ENCODE measurements around the gene IGSF9B.

Gene IGSF9B

DNA sequence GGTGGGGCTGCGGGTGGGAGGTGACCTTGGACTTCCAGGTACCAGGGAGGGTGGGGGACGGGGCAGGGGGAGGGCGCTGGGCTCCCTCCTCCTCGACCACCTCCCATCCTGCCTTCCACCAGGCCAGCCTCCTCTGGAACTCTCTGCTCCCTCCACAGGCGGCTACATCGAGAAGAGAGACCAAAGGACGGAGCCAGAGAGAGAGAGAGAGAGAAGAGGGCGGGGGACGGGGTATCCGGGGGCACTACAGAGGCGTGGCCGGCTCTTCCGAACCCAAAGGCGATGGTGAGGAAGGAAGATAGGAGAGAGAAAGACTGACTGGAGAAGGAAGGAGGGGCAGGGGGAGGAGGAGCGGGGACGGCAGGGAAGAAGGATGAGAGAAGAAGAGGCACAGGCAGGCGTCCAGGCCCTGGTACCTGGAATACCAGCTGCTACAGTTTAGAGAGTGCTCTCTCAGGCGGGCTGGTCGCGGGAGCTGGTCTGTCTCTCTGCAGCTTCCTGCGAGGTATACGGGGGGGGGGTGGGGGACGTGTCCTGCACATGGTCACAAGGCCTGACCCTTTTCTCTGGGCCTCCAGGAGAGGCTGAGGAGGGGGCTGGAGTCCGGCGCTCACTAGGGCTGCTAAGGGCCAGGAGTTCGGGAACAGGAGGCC, 38.0 kb downstream of the IGSF9B start:
- no peak for DNase-seq

DNA sequence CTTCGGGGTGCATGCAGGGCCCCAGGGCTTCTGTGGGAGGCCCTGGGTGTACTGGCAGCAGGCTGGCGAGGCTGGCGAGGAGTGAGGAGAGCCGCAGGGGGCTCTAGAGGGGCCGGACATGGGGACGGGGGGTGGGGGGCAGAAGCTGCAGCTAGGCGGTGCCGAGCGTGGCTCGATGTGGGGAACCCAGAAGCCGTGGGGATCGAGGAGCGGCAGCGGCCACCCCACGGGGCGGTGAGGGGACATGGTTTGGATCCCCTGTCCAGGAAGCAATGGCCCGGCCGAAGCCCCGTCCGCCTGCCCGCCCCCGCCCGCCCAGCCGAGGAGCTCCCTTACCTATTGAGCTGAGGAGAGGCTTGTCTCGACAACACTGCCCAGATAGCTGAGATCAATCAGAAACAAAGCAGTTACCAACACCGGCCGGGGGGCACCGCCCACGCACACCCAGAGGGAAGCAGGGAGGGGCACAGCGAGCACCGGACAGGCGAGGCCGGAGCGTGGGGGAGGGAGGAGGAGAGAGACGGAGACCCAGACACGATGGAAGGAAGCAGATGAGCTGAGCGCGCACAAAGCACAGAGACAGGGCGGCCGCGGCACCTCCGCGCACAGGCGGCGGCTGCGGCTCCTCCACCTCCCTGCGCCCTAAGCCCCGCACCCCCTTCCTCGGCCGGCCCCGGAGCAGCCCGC, 38.7 kb downstream of the IGSF9B start:
- DNase-seq: no peak

DNA sequence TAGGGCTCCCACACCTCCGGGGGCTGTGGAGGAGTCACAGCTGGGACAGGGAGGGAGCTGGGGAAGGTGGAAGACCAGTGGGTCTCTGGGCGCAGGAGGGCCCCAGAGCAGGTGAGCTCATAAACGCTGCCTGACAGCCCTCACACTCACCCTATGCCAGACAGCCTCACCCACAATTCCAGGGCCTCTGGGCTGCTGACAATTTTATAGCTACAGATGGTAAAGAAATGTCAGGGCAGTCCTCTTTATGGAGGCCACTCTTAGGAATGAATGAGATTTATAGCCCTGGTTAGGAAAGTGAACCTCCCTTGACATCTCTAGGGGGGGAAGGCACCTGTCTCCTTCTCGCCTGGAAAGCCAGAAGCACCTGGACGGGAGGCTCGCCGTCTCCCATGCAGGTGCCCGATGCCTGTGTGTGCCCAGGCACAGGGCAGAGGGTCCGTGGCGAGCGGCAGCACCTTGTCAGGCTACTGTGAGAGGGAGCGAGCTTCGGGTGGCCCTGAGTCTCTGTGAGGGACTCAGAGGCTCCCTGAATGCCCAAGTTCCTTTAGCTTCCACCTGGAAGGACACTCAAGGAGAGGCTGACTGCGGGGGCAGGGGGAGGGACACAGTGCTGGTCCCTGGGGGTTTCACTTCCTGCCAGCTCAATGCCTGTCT, 39.9 kb downstream of the IGSF9B start:
- no peak for DNase-seq

DNA sequence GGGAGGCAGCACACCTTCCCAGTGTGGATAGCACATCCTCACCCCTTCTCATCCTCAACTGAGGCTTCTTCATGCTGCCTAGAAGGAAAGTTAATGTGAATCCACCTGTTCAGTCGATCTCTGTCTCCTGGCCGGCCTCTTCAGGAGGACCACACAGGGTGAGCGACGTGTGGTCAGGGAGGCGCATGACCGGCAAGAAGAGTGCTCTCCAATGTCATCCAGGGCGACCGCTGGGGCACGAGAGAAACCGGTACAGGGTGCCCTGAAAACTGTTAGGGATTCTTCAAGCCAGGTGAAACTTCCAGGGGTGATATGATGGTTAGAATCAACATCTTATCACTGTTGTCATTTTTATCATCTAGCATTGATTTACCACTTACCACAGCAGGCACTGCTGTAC, 43.0 kb downstream of the IGSF9B start:
- DNase-seq: no peak

DNA sequence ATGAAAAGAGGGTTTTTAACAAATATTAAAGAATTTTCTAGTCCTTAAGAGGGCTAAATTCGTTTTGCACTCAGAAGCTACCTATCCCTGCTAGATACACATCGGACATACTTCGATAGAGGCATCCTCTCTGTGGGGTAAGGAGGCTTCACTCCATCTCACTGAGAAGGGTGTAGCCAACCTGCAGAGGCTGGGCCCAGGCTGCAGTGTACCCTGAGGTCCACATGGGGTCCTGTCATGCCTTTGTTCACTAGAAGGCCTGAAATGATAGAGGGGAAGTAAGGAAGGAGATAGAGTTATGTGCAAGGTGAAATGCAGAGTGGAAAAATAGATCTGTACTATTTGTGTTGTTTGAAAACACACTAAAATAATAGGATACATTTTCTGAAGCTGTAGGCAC, 45.6 kb downstream of the IGSF9B start:
- no peak for DNase-seq

DNA sequence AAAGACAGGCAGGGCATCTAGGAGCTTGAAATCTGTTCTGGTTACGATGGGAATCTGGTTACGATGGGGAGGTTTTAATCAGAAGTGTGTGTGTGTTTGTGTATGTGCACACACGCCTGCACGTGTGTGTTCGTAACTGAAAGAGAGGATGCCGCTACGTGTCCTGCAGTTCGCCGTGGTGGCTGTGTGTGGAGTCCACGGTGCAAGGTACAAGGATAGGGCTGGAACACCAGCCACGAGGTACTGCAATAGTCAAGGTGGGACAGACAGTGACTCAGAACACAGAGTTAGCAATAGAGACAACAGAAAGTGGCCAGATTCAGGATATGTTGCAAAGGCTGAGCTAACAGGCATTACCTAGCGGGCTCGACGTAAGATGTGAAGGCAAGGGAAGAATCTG, 46.7 kb downstream of the IGSF9B start:
- DNase-seq: no peak

DNA sequence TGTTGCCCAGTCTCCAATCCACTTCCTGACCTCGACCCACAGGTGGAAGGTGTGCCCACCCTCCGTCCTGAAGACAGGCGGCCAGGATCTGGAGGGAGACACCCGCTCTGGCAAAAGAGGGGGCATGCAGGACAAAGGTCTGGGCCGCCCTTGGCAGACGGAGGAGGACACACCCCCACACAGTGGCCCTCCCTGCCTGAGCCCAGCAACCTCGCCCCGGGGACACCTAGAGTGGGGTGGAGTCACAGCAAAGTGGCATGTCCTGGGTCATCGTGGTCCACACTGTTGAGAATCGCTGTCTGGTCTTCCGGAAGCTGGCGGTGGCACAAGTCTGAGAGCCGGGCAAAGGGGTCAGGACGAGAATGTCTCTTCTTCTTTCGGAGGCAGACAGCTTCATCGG, 47.9 kb downstream of the IGSF9B start:
- DNase-seq: no peak

DNA sequence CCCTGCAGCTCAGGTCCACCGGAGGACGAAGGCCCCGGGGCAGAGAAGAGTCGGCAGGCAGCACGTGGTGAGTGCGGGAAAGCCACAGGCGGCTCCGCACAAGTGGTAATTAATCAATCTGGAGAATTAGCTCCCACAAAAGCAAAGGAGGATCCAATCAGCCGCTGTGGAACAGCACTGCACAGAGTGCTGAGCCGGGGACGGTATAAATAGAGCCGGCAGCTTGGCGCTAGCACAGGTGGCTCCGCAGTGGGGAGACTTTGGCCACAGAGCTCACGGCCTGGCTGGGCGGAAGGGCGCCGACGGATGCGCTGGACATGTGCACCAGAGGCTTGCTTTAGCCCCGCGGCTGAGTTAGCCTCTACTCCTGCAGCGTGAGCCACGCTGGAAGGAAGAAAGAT, 48.9 kb downstream of the IGSF9B start:
- no peak for DNase-seq

DNA sequence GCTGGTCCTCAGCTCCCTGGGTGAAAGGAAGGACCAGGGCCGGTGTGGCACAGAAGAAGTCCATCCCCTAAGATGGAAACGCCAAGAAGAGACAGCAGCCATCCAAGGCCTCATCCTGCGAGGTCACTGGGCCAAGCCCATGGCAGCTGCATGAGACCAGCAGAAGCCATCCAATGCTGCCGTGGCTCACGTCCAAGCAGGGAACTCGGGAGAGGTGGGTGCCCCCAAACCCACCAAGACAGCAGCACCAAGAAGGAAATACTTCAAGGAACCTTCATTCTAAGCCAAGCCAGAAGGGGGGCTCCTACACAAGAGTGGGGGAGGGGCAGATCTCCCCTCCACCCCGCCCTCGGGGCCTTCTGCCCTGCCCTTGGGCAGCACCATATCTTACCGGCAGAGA, 49.6 kb downstream of the IGSF9B start:
- no peak for DNase-seq

DNA sequence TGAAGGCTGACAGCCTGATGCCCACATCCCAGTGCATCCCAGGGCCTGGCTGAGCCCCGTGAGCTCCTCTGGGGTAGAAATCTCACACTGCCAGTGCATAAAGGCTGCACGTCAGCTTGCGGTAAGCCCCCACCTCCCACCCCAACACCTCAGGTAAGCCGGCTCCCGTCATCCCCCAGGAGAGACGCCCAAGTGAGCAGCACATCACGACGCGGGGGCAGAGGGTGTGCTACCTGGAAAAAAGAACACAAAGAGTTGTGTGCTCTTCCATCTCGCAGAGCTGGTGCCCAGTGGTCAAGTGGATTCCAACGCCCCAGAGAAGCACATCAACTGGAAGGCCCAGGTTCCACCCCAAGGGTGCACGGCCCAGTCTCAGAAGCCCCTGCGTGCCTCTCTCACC, 50.0 kb downstream of the IGSF9B start:
- no peak for DNase-seq

DNA sequence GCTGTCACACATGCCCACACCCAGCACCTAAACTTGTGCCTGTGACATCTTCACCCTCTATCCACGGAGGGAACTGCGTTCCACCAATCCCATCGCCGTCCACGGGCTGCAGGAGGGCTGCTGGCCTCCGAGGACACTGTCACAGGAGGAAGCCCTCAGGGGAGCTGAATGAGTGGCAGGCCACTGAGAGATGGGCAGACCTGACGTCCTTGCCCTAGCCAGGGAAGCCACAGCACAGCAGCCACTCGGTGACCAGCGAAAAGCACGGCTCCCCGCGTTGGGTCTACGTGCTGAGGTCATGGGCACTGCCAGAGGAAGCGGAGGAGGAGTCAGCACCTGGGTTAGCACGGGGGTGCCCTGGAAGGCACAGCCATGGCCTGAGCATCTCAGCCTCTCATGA, 50.5 kb downstream of the IGSF9B start:
- no peak for DNase-seq

DNA sequence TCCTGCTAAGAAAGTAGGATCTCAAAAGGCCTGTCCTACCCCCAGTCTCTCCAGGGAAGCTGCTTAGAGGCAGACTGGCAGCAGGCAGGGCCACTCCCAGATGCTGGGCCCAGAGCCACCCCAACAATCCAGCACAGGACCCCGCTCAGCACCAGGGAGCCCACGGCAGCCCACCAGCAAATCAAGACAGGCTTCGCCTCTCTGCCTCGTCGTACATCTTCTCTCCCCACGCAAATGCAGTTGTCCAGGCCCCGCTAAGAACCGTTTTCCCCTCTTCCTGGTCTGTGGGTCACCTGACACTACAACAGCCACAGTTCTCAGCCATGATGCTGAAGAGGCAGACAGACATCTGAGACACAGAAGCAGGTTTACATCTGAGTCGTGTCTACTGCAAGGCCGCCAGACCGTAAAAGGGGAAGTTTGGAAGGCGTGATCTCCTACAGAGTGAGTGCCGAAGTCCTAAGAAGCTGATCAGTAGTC, 51.1 kb downstream of the IGSF9B start:
- DNase-seq: no peak

DNA sequence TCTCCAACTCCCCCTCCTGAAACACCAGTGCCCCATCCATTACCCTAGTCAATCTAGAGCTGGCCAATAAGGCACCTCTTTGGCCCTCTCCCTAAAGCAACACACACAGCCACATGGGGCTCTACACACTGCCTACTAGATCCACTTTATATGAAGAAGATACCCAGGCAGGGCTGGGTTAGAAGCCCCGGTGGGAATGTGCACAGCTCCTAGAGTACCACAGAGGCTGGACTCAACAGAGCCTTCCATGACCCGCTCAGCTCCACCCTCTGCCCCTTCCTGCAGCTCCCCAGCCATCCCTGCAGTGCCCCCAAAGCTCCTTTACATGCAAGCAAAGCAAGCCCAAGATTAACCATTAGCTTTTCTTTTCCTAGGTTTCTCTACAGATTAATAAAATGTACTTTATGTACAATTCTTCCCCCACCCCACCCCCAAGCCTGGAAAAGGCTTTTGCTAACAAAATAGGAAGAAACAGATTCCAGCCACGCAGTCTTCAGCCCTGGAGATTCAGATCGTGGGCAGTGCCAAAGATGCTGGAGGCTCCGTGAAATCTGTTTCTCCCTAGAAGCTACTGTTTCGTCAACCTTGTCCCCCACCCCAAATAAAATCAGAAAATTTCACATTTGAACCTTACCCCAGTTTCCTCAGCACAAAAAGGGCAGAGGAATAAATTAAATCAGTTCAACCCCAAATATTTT, 51.8 kb downstream of the IGSF9B start:
- no peak for DNase-seq

DNA sequence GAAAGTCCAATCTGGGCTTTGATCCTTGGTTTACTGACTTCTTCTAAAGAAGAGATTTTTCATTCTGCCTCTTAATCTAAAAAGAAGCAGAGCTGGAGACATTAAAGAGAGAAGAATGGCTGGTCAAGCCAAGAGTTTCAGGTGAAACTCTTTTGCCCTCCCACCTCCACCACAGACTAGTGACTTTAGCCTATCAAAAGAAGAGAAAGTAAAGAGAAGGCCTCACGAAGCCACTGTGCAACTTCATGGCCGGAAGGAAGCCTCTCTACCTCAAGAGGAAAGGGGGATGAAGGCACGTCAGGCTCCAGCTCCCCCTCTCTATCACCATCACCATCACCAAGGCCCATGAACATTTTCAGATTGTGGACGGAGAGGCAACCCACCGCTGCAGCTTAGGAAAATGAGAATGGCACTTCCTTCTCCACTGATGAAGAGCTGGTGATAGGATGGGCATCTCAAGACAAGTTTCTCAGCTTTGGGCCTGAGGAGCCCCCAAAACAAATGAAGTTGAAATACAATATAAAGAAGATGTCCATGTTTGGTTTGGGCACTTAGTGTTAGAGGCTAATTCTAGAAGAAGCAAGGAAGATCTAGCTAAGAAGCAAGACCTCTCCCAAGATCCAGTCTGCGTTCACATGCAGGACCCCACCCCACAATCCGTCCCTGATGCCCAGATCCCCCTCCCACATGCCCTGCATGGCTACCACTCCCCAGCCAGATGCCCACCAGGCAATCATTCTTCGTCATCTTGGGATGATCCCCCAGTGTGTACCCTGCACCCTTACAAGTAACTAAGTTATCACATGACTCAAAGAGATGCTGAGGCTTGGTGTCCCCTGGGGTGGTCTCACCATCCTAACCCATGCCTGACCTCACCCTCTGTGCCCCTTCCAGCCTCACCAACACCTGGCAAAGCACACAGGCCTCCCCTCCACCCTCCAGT, 52.6 kb downstream of the IGSF9B start:
- DNase-seq: no peak

DNA sequence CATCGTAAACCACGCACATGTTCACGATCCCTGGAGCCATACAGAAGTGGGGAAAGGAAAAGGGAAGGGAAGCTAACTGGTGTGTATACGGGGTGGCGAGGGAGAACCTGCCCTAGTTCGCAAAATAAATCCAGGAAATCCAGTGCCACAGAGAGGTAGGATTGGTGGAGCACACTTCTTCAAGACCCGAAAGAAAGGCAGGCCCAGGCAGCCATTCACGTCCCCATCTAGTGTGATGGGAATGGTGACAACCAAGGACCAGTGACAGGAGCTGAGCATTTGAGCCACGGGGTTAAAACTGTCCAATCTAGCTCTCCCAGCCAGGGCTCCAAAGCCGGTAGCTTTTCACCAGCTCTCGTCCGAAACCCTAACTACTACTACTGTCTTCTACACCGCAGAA, 53.7 kb downstream of the IGSF9B start:
- DNase-seq: no peak

DNA sequence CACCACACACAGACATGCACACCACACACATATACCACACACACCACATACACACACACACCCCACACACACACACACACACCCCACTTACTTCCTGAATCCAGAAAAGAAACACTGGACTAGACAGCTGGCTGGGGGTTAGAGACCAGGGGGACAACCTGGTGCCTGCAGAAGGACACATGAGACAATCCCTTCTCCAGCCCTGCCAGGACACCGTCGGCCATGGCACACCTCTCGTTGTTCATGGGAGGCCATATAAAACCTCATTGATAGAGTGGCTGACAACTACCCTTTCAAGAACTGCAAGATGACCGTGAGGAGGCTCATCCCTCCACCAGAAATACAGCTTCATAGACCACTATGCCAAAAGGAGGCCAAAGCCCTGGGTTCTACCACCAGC, 54.3 kb downstream of the IGSF9B start:
- no peak for DNase-seq

DNA sequence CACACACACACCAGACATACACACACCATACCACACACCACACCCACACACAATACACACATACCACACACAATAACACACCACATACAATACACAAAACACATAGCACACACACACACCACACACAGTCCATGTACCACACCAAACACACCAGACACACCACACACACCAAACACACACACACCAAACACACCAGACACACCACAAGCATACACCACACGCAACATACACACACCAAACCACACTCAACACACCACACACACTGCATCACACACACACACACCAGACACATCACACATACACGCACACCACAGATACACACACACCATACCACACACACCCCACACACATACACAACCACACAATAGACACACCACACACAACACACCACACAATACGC, 54.8 kb downstream of the IGSF9B start:
- no peak for DNase-seq

DNA sequence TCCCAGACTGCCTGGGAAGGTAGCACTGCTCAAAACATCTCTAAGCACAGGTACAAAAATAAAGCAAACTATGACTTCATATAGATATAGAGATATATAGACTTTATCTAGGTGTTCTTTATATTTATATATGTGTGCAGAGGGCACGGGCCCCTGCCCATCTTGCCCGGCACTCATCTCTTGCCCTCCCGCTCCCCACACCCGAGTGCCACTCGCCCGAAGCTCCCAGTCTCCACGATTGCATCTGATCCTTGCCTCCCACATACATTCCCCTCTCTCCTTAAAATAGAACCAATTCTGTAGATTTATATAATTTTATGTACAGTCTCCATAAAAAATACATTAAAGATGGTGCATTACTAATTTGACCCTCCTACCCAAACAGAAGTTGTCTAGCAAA, 55.5 kb downstream of the IGSF9B start:
- DNase-seq: no peak

DNA sequence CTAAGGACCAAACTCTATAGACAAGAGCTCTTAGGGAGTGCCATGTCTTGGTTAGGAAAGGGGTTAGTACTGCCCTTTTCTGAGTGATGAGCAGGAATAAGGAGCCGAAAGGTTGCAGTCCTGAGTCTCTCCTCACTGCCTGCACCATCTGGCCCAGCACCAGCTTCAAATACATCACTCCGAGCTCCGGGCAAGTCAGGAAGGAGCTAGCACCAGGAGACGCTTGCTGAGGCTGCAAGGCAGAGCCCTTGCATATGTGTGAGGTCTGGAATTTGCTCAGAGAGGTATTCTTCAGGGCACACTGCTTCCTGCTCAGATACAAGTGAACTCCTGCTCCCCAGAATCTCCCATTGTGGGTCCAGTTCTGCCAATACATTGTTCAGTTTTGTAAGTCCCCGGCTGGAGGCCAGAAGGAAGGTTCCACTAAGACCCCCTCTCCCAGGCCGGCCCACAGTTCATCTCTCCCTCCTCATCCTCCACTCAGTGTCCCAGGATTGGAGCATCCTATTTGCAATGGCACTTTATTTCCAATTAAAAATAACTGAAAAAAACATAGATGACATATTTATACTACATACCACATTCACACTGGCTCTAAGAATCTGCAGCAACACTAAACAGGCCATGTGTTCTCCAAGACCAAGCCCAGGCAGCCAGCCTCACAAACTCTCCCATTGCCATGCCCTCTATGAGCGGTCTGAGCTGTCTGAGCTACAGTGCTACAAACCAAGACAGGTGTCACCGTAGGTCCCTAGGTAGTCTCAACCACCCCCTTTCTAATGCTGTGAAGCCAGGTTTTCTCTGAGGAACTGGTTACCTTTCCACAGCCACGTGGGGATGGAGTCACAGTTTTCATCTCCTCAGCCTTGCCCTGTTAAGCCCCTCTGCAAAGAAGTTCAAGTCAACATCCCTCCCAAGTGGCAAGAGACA, 56.3 kb downstream of the IGSF9B start:
- no peak for DNase-seq

DNA sequence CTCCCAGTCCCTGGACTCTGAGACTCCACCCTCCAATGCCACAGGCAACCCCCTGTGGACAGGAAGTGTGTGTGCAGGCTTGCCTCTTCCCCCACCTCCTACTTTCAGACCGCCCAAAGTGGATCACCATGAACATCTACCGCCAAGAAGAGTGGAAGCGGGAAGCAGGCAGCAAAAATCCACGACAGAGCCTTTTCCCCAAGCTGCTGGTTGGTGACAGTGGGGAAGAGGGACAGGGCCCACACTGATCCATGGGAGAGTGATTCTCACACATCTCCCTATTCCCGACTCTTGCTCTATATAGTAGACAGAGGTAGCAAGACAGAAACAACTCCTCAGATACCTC, 58.0 kb downstream of the IGSF9B start:
- no peak for DNase-seq

DNA sequence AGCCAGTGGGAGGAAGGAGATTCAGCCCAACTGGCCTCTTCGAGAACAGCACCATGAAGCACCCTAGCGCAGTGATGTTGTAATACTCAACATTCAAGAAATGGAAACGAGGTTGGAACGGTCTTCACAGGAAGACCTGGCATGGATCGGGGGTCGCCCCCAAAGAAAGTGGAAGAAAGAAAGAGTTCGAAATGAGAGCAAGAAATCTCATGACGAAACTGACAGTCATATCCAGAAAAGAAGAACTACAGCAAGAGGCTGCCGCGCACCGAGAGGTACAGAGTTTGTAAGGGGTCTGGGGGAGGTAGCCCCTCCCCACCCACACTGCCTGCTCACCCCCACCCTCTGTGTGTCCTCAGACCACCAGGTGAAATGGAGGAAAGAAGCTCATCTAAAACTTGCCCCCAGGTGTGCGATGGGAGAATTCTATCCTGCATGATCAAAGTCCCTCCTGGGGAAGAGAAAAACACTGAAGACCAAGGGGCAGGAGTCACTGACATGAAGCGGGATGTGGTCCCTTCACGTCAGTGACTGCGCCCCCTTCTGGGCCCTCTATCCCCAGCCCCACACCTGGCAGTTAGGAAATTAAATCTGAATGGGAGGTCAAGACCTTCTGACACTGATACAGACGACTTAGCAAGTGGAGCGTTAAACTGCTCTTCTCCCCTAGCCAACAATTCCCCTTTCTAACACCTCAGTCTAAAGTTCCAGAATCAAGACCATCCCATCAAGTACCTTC, 58.6 kb downstream of the IGSF9B start:
- DNase-seq: no peak
